ENCODE data around the gene ALG6. TPM values are rescaled to one million over a fixed set of nuclear protein-coding genes. Genes with fewer than 3 reads are reported as not detected.

Gene ALG6
- total and polyA plus RNA-seq, 3 donors from 2014 or later, result 7.8 to 10.0 (median 9.9) TPM

- Histone ChIP-seq H3K27me3 (no peaks in the 10 kb centered on the region), H3K4me3 (no peak overlapping the region), H3K9me3 (no peaks in the 10 kb centered on the region), H3K4me1 (no peaks in the 10 kb centered on the region), H3K36me3 (ENCODE audit: low read depth, missing control alignments) (no peaks in the 10 kb centered on the region), H3K27ac (no peak overlapping the region)
- TF ChIP-seq, protein P1, sequence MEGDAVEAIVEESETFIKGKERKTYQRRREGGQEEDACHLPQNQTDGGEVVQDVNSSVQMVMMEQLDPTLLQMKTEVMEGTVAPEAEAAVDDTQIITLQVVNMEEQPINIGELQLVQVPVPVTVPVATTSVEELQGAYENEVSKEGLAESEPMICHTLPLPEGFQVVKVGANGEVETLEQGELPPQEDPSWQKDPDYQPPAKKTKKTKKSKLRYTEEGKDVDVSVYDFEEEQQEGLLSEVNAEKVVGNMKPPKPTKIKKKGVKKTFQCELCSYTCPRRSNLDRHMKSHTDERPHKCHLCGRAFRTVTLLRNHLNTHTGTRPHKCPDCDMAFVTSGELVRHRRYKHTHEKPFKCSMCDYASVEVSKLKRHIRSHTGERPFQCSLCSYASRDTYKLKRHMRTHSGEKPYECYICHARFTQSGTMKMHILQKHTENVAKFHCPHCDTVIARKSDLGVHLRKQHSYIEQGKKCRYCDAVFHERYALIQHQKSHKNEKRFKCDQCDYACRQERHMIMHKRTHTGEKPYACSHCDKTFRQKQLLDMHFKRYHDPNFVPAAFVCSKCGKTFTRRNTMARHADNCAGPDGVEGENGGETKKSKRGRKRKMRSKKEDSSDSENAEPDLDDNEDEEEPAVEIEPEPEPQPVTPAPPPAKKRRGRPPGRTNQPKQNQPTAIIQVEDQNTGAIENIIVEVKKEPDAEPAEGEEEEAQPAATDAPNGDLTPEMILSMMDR (IDR thresholded peaks at IDR 0.05), result no peak
- no peak for TF ChIP-seq POLR2A (IDR thresholded peaks at IDR 0.05)
- no peak for DNase-seq
- 95 to 96% methylated on average over 1 of the region's 1 CpG for WGBS, 2 donors
- intact Hi-C loops (cut with DNase I; ENCODE audit: low total_unique reads), result no loop called here
Observed at GRCh38 chr1:63486629-63487028, 119.2 kb downstream of the ALG6 start.

DNA sequence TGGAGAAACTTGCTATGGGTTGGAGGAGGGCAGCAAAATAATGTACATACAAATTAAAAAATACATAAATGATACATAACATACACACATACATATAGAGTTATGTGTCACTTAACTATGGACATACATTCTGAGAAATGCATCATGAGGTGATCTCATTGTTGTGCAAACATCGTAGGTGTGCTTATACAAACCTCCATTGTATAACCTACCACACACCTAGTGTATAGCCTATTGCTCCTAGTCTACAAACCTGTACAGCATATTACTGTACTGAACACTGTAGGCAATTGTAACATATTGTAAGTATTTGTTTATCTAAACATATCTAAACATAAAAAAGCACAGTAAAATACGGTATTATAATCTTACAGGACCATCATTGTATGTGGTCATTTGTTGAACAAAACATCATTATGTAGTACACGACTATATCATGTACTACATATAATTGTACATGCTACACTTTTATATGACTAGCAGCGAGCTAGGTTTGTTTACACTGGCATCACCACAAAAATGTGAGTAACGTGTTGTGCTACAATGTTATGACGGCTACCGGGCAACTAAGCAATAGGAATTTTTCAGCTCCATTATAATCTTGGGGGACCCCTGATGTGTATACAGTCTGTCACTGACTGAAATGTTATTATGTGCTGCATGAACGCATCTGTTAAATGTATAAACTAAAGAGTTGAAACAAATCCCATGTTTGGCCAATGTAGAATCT lies 120.1 kb downstream of the ALG6 start:
- H3K27ac ChIP-seq, result no peak overlapping the region
- WGBS, 2 donors, result 91% methylated on average over 8 of the region's 8 CpGs
- DNase-seq, result no peak

More for the DNA sequence above, 120.1 kb downstream of the ALG6 start:
- H3K27me3 ChIP-seq, result no peaks in the 10 kb centered on the region
- no peak for TF ChIP-seq POLR2A (IDR thresholded peaks at IDR 0.05)
- TF ChIP-seq, protein P1 (IDR thresholded peaks at IDR 0.05), result no peak
- H3K9me3 ChIP-seq, result no peaks in the 10 kb centered on the region
- no peaks in the 10 kb centered on the region for H3K36me3 ChIP-seq (ENCODE audit: low read depth, missing control alignments)
- no peak overlapping the region for H3K4me3 ChIP-seq
- intact Hi-C loops (cut with DNase I; ENCODE audit: low total_unique reads), result no loop called here
- H3K4me1 ChIP-seq, result no peaks in the 10 kb centered on the region

Small RNA genes lying within 50 kb of the gene (microRNA-seq; reads per million reads assigned to microRNA genes)
- 0 reads per million in 2 donors for gene MIR6068 (ENCODE audit: borderline number of aligned reads in 2 of 2, borderline replicate concordance in 1 of 2)

Small RNA genes lying within 50 kb of the gene (small RNA-seq; reads per million reads assigned to genes)
- gene MIR6068 (0 to 0.46 reads per million in 2 donors), gene RF00019 (0 reads per million in 2 donors)

Other genes with a start within 250 kb of the ALG6 start
- 1 to 10 TPM in 1 of 2 donors, under 1 TPM in 1; 0.37 to 3.5 TPM for gene FOXD3, start 45.1 kb upstream of the ALG6 start, total RNA-seq
- 0.69 TPM for gene FOXD3, start 45.1 kb upstream of the ALG6 start, polyA plus RNA-seq (ENCODE audit: insufficient read depth, low read depth, low replicate concordance)
- gene ITGB3BP, start 155.6 kb downstream of the ALG6 start, total RNA-seq, result 10 to 100 TPM; 21.7 to 32.9 TPM
- gene ITGB3BP, start 155.6 kb downstream of the ALG6 start, polyA plus RNA-seq (ENCODE audit: insufficient read depth, low read depth, low replicate concordance), result 43.0 TPM
- 10 to 100 TPM; 15.2 to 15.6 TPM for gene EFCAB7, start 155.9 kb downstream of the ALG6 start, total RNA-seq
- gene EFCAB7, start 155.9 kb downstream of the ALG6 start, polyA plus RNA-seq (ENCODE audit: insufficient read depth, low read depth, low replicate concordance), result 18.2 TPM
- gene PGM1, start 225.8 kb downstream of the ALG6 start, total RNA-seq, result 10 to 100 TPM; 23.2 to 27.7 TPM
- gene PGM1, start 225.8 kb downstream of the ALG6 start, polyA plus RNA-seq (ENCODE audit: insufficient read depth, low read depth, low replicate concordance), result 27.5 TPM